ENCODE measurements around the gene DNAH17. TPM values are rescaled to one million over a fixed set of nuclear protein-coding genes. Genes with fewer than 3 reads are reported as not detected.

The DNAH17 gene
- total and polyA plus RNA-seq, 2 of the 13 experiments (the other 11 are each of a cell fraction or from before 2014, with no cell fraction given): 0.86 to 1.6 TPM

- no peak for TF ChIP-seq PRDM10 (CRISPR knock-in tag; IDR thresholded peaks at IDR 0.05; ENCODE audit: low read depth)
- peak; percentile 72; the same call in 1 of the 2 replicates for TF ChIP-seq HINFP (CRISPR knock-in tag; IDR thresholded peaks at IDR 0.05; ENCODE audit: low read depth)
- no peak for TF ChIP-seq ZNF616 (CRISPR knock-in tag; IDR thresholded peaks at IDR 0.05; ENCODE audit: low read depth)
- no peak for TF ChIP-seq RBM22 (optimal IDR thresholded peaks at IDR 0.05; ENCODE audit: low read length)
- no peak for TF ChIP-seq PAF1 (CRISPR knock-in tag; IDR thresholded peaks at IDR 0.05)
- TF ChIP-seq MTA1 (CRISPR knock-in tag; IDR thresholded peaks at IDR 0.05; ENCODE audit: borderline replicate concordance): no peak
- no peak for TF ChIP-seq ARHGAP35 (CRISPR knock-in tag; IDR thresholded peaks at IDR 0.05; ENCODE audit: borderline replicate concordance)
- TF ChIP-seq ATF4 (CRISPR knock-in tag; IDR thresholded peaks at IDR 0.05): no peak
- TF ChIP-seq ZNF800 (CRISPR knock-in tag; IDR thresholded peaks at IDR 0.05): no peak
- no peak for TF ChIP-seq ZNF724P (CRISPR knock-in tag; IDR thresholded peaks at IDR 0.05; ENCODE audit: borderline replicate concordance)
- TF ChIP-seq ZNF343 (CRISPR knock-in tag; IDR thresholded peaks at IDR 0.05): no peak
- no peak for TF ChIP-seq MYPOP (CRISPR knock-in tag; IDR thresholded peaks at IDR 0.05)
- TF ChIP-seq ZFP82 (CRISPR knock-in tag; IDR thresholded peaks at IDR 0.05; ENCODE audit: borderline replicate concordance): no peak
- TF ChIP-seq ARNT2 (CRISPR knock-in tag; IDR thresholded peaks at IDR 0.05; ENCODE audit: low read depth): no peak
- TF ChIP-seq ZXDC (CRISPR knock-in tag; IDR thresholded peaks at IDR 0.05): no peak
These were observed 144.0 kb downstream of the DNAH17 start (continued) for GRCh38 chr17:78433013-78433727.

Data from HepG2 (cell line).